IMR-90 (cell line): Measurements from ENCODE around the gene TMEM50B. TPM values are rescaled to one million over a fixed set of nuclear protein-coding genes. Genes with fewer than 3 reads are reported as not detected.

Experiments
- ATAC-seq: fragments of 200-7000 bp; cut with Tn5 transposase; 2 replicates; pipeline ENCODE4 v1.9.1; 2020; ENCODE audit warnings: low read depth, mild to moderate bottlenecking, moderate library complexity
- BruUV-seq: library from RNA; stranded (reverse); fragments of 400-500 nt; replicated peaks from 2 replicates; lab custom pipeline; 2021; lab: Mats Ljungman, UMichigan
- CTCF ChIA-PET: fragments of 300-600 bp; formaldehyde crosslinking; extraction: SDS; loops from one replicate; lab custom pipeline; 2021; ENCODE audit warnings: antibody characterized with exemption; lab: Yijun Ruan, JAX
- POLR2A ChIA-PET: fragments of 300-600 bp; sonication (Branson Sonifier 250); formaldehyde crosslinking; loops from one replicate; lab custom pipeline; 2022; ENCODE audit warnings: antibody characterized with exemption; ENCODE audit not compliant: unreplicated experiment; lab: Charles Lee
- DNase-seq: peaks from one replicate; pipeline ENCODE4 v3.0.0; 2013
- H2AFZ ChIP-seq: replicated peaks from 2 replicates; pipeline ENCODE3; 2013; ENCODE audit warnings: low read length, mild to moderate bottlenecking; ENCODE audit not compliant: poor library complexity
- H2AK5ac ChIP-seq: 2 replicates; pipeline ENCODE4 v1.6.1; 2013; ENCODE audit warnings: low read depth, low read length, inconsistent platforms
- H2AK9ac ChIP-seq: replicated peaks from 2 replicates; pipeline ENCODE3; 2013; ENCODE audit warnings: mild to moderate bottlenecking, low read depth, low read length, moderate library complexity; ENCODE audit not compliant: poor library complexity
- H2BK120ac ChIP-seq: 2 replicates; pipeline ENCODE4 v1.6.1; 2013; ENCODE audit warnings: low read depth, low read length, inconsistent platforms
- H2BK15ac ChIP-seq: 3 replicates; pipeline ENCODE4 v1.6.1; 2013; ENCODE audit warnings: low read depth, low read length, inconsistent platforms
- H2BK20ac ChIP-seq: 2 replicates; pipeline ENCODE4 v1.6.1; 2013; ENCODE audit warnings: low read depth, mild to moderate bottlenecking, inconsistent platforms, low read length, moderate library complexity
- H2BK5ac ChIP-seq: 2 replicates; pipeline ENCODE4 v1.6.1; 2013; ENCODE audit warnings: mild to moderate bottlenecking, low read depth, low read length, inconsistent platforms; ENCODE audit not compliant: poor library complexity, severe bottlenecking
- H3K14ac ChIP-seq: replicated peaks from 2 replicates; pipeline ENCODE4 v1.6.1; 2013; ENCODE audit warnings: low read depth, low read length, inconsistent platforms
- H3K18ac ChIP-seq: 2 replicates; pipeline ENCODE4 v1.6.1; 2013; ENCODE audit warnings: low read depth, low read length, control low read depth
- H3K23ac ChIP-seq: 2 replicates; pipeline ENCODE4 v1.6.1; 2013; ENCODE audit warnings: low read depth, low read length, inconsistent platforms
- H3K27ac ChIP-seq: 2 replicates; pipeline ENCODE4 v1.5.1; 2013; ENCODE audit warnings: mild to moderate bottlenecking, control low read depth, low read length; ENCODE audit not compliant: insufficient read depth
- H3K27me3 ChIP-seq: 2 replicates; pipeline ENCODE4 v1.6.1; 2013; ENCODE audit warnings: low read length; ENCODE audit not compliant: control insufficient read depth, insufficient read depth
- H3K36me3 ChIP-seq: 2 replicates; pipeline ENCODE4 v1.6.1; 2013; ENCODE audit warnings: low read length, mixed read lengths; ENCODE audit not compliant: control insufficient read depth, insufficient read depth
- H3K4ac ChIP-seq: 2 replicates; pipeline ENCODE4 v1.6.1; 2013; ENCODE audit warnings: low read depth, low read length, inconsistent platforms
- H3K4me1 ChIP-seq: 2 replicates; pipeline ENCODE4 v1.6.1; 2013; ENCODE audit warnings: low read length, mixed read lengths; ENCODE audit not compliant: control insufficient read depth, insufficient read depth
- H3K4me2 ChIP-seq: 2 replicates; pipeline ENCODE4 v1.6.1; 2013; ENCODE audit warnings: low read depth, mild to moderate bottlenecking, control low read depth, low read length, moderate library complexity
- H3K4me3 ChIP-seq: 2 replicates; pipeline ENCODE4 v1.5.1; 2013; ENCODE audit warnings: low read depth, mild to moderate bottlenecking, control low read depth, low read length, moderate library complexity; ENCODE audit not compliant: insufficient read depth
- H3K56ac ChIP-seq: 2 replicates; pipeline ENCODE4 v1.6.1; 2013; ENCODE audit warnings: low read length, inconsistent platforms; ENCODE audit not compliant: insufficient read depth; ENCODE audit errors: extremely low read depth
- H3K79me1 ChIP-seq, 2 experiments: 2 replicates each; pipeline ENCODE4 v1.6.1; 2013; ENCODE audit warnings: low read length in 2 of 2, inconsistent platforms in 1 of 2, low read depth in 1 of 2
- H3K9ac ChIP-seq: 2 replicates; pipeline ENCODE4 v1.6.1; 2013; ENCODE audit warnings: low read depth, low read length, control low read depth
- H3K9me1 ChIP-seq: 2 replicates; pipeline ENCODE4 v1.6.1; 2013; ENCODE audit warnings: low read length, inconsistent platforms; ENCODE audit not compliant: insufficient read depth
- H3K9me3 ChIP-seq: 2 replicates; pipeline ENCODE4 v1.6.1; 2013; ENCODE audit warnings: low read length; ENCODE audit not compliant: control insufficient read depth, insufficient read depth
- H4K20me1 ChIP-seq: 2 replicates; pipeline ENCODE4 v1.6.1; 2013; ENCODE audit warnings: low read length, inconsistent platforms; ENCODE audit not compliant: insufficient read depth
- H4K5ac ChIP-seq: 2 replicates; pipeline ENCODE4 v1.6.1; 2013; ENCODE audit warnings: mild to moderate bottlenecking, low read depth, low read length, control low read depth
- H4K8ac ChIP-seq, 2 experiments: 2 replicates each; pipeline ENCODE4 v1.6.1; 2013; ENCODE audit warnings: low read depth in 2 of 2, low read length in 2 of 2, control low read depth in 1 of 2, inconsistent platforms in 1 of 2
- H4K91ac ChIP-seq: 2 replicates; pipeline ENCODE4 v1.6.1; 2013; ENCODE audit warnings: low read depth, low read length, inconsistent platforms; ENCODE audit not compliant: insufficient read depth
- CHD1 ChIP-seq: IDR thresholded peaks from 2 replicates; pipeline ENCODE4 v1.6.1; 2012; ENCODE audit warnings: low read depth, low read length, improper control_type of control experiment
- MAFK ChIP-seq: IDR thresholded peaks from 2 replicates; pipeline ENCODE4 v1.6.1; 2012; ENCODE audit warnings: low read depth, low read length, improper control_type of control experiment
- NFE2L2 ChIP-seq: fragments of 150-350 bp; IDR thresholded peaks from 2 replicates; pipeline ENCODE4 v1.6.1; 2016; ENCODE audit warnings: low read depth, mild to moderate bottlenecking, low read length
- WGBS, 2 experiments: methylation state at CpG; one replicate each; pipeline versions ENCODE4 v1.1.5 to v1.1.7; 2013; ENCODE audit warnings: missing lambda C conversion rate in 2 of 2; ENCODE audit not compliant: insufficient read length in 1 of 2; ENCODE audit errors: extremely low coverage in 2 of 2; 5-methylcytosine and 5-hydroxymethylcytosine counted together
- dilution Hi-C: fragments of 300-500 bp; cut with HindIII; formaldehyde crosslinking; loops from one replicate; pipeline ENCODE4 v1.14.3; 2018; ENCODE audit warnings: low sequenced_read_pairs; ENCODE audit not compliant: unreplicated experiment
- in situ Hi-C: fragments of 300-500 bp; cut with MboI; formaldehyde crosslinking; loops from 3 replicates; pipeline ENCODE4 v1.14.3; 2019; ENCODE audit warnings: low sequenced_read_pairs, inconsistent platforms, mixed read lengths
- intact Hi-C: fragments of 100-400 bp; cut with micrococcal nuclease; formaldehyde crosslinking; loops from 2 replicates; pipeline ENCODE4 v1.10.0; 2022
- polyA plus RNA-seq, 3 experiments: library from polyadenylated mRNA; depleted of rRNA; stranded (reverse); fragments of >200 nt; gene quantifications; 2 replicates each; pipeline ENCODE4 v1.2.3, GENCODE V29; 2012; ENCODE audit warnings: low replicate concordance in 1 of 3
- total RNA-seq: library from RNA; depleted of rRNA; stranded (reverse); fragments of >200 nt; gene quantifications from 2 replicates; pipeline ENCODE4 v1.2.3, GENCODE V29; 2012

TMEM50B gene
- total and polyA plus RNA-seq, 2 of the 4 experiments (the other 2 are of a cell fraction): 10.9 to 25.9 TPM

GRCh38 chr21:33488936-33489335 is 9.2 kb upstream of the TMEM50B start:
- ATAC-seq: no peak
- in situ Hi-C loops (no loop called here), dilution Hi-C loops (no loop called here), intact Hi-C loops (no loop called here)
- no peak overlapping the region for H2AK5ac ChIP-seq
- no peak overlapping the region for H3K18ac ChIP-seq
- no peak overlapping the region for H3K4me3 ChIP-seq
- no peak overlapping the region for H3K27ac ChIP-seq
- H3K4me2 ChIP-seq: no peak overlapping the region
- no peak overlapping the region for H3K4ac ChIP-seq
- H3K56ac ChIP-seq: no peak overlapping the region
- ChIA-PET POLR2A (no interaction called here), CTCF (no interaction called here)
- no peak overlapping the region for H3K14ac ChIP-seq
- H2BK15ac ChIP-seq: no peak overlapping the region
- H3K79me1 ChIP-seq: 0 out of 4 replicates have a peak, but pooled peaks cover 0 to 2% of the 10 kb centered on the region in 2 experiments
- no peak overlapping the region for H3K9ac ChIP-seq
- no peak for DNase-seq
- H3K4me1 ChIP-seq: peaks cover 3% of the 10 kb centered on the region; the same call in 1 of the 2 replicates
- no peak overlapping the region for H4K8ac ChIP-seq
- H2BK20ac ChIP-seq: no peak overlapping the region
- TF ChIP-seq MAFK: peak; percentile 76
- TF ChIP-seq CHD1: no peak
- no peak for TF ChIP-seq NFE2L2
- no TSS peak for BruUV-seq
- H4K91ac ChIP-seq: no peak overlapping the region
- H3K23ac ChIP-seq: no peak overlapping the region
- H4K20me1 ChIP-seq: no peaks in the 10 kb centered on the region
- no peak overlapping the region for H2BK5ac ChIP-seq
- no peak overlapping the region for H2BK120ac ChIP-seq
- no peak overlapping the region for H2AK9ac ChIP-seq
- no peak overlapping the region for H4K5ac ChIP-seq
- no peaks in the 10 kb centered on the region for H3K27me3 ChIP-seq
- H3K9me3 ChIP-seq: no peaks in the 10 kb centered on the region
- H2AFZ ChIP-seq: no peak overlapping the region
- H3K36me3 ChIP-seq: no peaks in the 10 kb centered on the region
- no CpG with 5 or more reads among the region's 4 CpGs for WGBS, 2 experiments
- 0 out of 2 replicates have a peak, but pooled peaks cover 4% of the 10 kb centered on the region for H3K9me1 ChIP-seq
